ENCODE data around the gene LYRM4.

GRCh38 chr6:5128351-5128750, 132.4 kb downstream of the LYRM4 start:
- TF ChIP-seq EZH2 (IDR thresholded peaks at IDR 0.05; ENCODE audit: low read depth, unreplicated experiment) (no peak), CTCF (conservative IDR thresholded peaks at IDR 0.05; ENCODE audit: low read depth in 2 of 2) (no peak), EZH2phosphoT487 (IDR thresholded peaks at IDR 0.05; ENCODE audit: unreplicated experiment) (no peak)
